Measurements from ENCODE around the gene PICK1. TPM values are rescaled to one million over a fixed set of nuclear protein-coding genes. Genes with fewer than 3 reads are reported as not detected.
A peak's percentile ranks its signal among the peaks of the same experiment; 100 is the strongest.

Gene PICK1
- total RNA-seq, 1 donor from 2014 or later = 8.9 TPM

GRCh38 chr22:38107692-38108515 is 50.7 kb downstream of the PICK1 start:
- no peaks in the 10 kb centered on the region for H3K27me3 ChIP-seq (ENCODE audit: control insufficient read depth in 3 of 3, insufficient read depth in 3 of 3, low read length in 3 of 3)
- H3K36me3 ChIP-seq (ENCODE audit: control insufficient read depth in 3 of 3, insufficient read depth in 3 of 3, low read length in 3 of 3) = peaks cover 0 to 3% (median 0%) of the 10 kb centered on the region in 3 donors
- no peak overlapping the region for H3K4me3 ChIP-seq (ENCODE audit: low read length in 3 of 3)
- H3K27ac ChIP-seq (ENCODE audit: low read depth, low read length) = no peak overlapping the region
- H3K4me1 ChIP-seq (ENCODE audit: control insufficient read depth in 3 of 3, insufficient read depth in 3 of 3, low read length in 3 of 3) = peaks cover 6 to 8% (median 7%) of the 10 kb centered on the region in 3 donors
- no peak overlapping the region for H3K9ac ChIP-seq (ENCODE audit: low read depth in 1 of 3, low read length in 3 of 3)
- no peaks in the 10 kb centered on the region for H3K9me3 ChIP-seq (ENCODE audit: control insufficient read depth in 3 of 3, low read length in 3 of 3)

- Histone ChIP-seq H3K4me1 (ENCODE audit: control insufficient read depth in 3 of 3, insufficient read depth in 3 of 3, low read length in 3 of 3) (peaks cover 6 to 8% (median 7%) of the 10 kb centered on the region in 3 donors), H3K36me3 (ENCODE audit: control insufficient read depth in 3 of 3, insufficient read depth in 3 of 3, low read length in 3 of 3) (peaks cover 3 to 6% (median 6%) of the 10 kb centered on the region in 3 donors), H3K27ac (ENCODE audit: low read depth, low read length) (no peak overlapping the region), H3K27me3 (ENCODE audit: control insufficient read depth in 3 of 3, insufficient read depth in 3 of 3, low read length in 3 of 3) (no peaks in the 10 kb centered on the region), H3K4me3 (ENCODE audit: low read length in 3 of 3) (no peak overlapping the region), H3K9ac (ENCODE audit: low read depth in 1 of 3, low read length in 3 of 3) (no peak overlapping the region), H3K9me3 (ENCODE audit: control insufficient read depth in 3 of 3, low read length in 3 of 3) (no peaks in the 10 kb centered on the region)
Measured at GRCh38 chr22:38108561-38109319, 51.5 kb downstream of the PICK1 start.

- Histone ChIP-seq H3K27me3 (ENCODE audit: control insufficient read depth in 3 of 3, insufficient read depth in 3 of 3, low read length in 3 of 3) (no peaks in the 10 kb centered on the region), H3K4me1 (ENCODE audit: control insufficient read depth in 3 of 3, insufficient read depth in 3 of 3, low read length in 3 of 3) (peaks cover 6 to 10% (median 10%) of the 10 kb centered on the region in 3 donors), H3K9ac (ENCODE audit: low read depth in 1 of 3, low read length in 3 of 3) (no peak overlapping the region), H3K36me3 (ENCODE audit: control insufficient read depth in 3 of 3, insufficient read depth in 3 of 3, low read length in 3 of 3) (peaks cover 3 to 6% (median 6%) of the 10 kb centered on the region in 3 donors), H3K4me3 (ENCODE audit: low read length in 3 of 3) (no peak overlapping the region), H3K9me3 (ENCODE audit: control insufficient read depth in 3 of 3, low read length in 3 of 3) (no peaks in the 10 kb centered on the region), H3K27ac (ENCODE audit: low read depth, low read length) (no peak overlapping the region)
Measured at GRCh38 chr22:38109371-38110001, 52.3 kb downstream of the PICK1 start.

- no peaks in the 10 kb centered on the region for H3K9me3 ChIP-seq (ENCODE audit: control insufficient read depth in 3 of 3, low read length in 3 of 3)
- no peak within 1 kb of the TSS for H3K27ac ChIP-seq (ENCODE audit: low read depth, low read length)
- peaks cover 6 to 9% (median 8%) of the 10 kb centered on the region in 3 donors for H3K36me3 ChIP-seq (ENCODE audit: control insufficient read depth in 3 of 3, insufficient read depth in 3 of 3, low read length in 3 of 3)
- no peaks in the 10 kb centered on the region for H3K27me3 ChIP-seq (ENCODE audit: control insufficient read depth in 3 of 3, insufficient read depth in 3 of 3, low read length in 3 of 3)
- peaks cover 6 to 16% (median 14%) of the 10 kb centered on the region in 3 donors for H3K4me1 ChIP-seq (ENCODE audit: control insufficient read depth in 3 of 3, insufficient read depth in 3 of 3, low read length in 3 of 3)
- peak within 1 kb of the TSS in 1 of 3 donors; percentile 50 for H3K9ac ChIP-seq (ENCODE audit: low read depth in 1 of 3, low read length in 3 of 3)
- no peak within 1 kb of the TSS for H3K4me3 ChIP-seq (ENCODE audit: low read length in 3 of 3)
Measured at GRCh38 chr22:38110008-38110862, 53.0 kb downstream of the PICK1 start, which contains the start of gene BAIAP2L2. TSS of gene BAIAP2L2 (minus strand) at chr22:38110684. CDS start at chr22:38110525, 159 bp downstream.

GRCh38 chr22:38110863-38111852 is 54.0 kb downstream of the PICK1 start:
- no peak overlapping the region for H3K4me3 ChIP-seq (ENCODE audit: low read length in 3 of 3)
- no peaks in the 10 kb centered on the region for H3K27me3 ChIP-seq (ENCODE audit: control insufficient read depth in 3 of 3, insufficient read depth in 3 of 3, low read length in 3 of 3)
- H3K9ac ChIP-seq (ENCODE audit: low read depth in 1 of 3, low read length in 3 of 3) = peak overlapping the region in 1 of 3 donors; percentile 50
- no peaks in the 10 kb centered on the region for H3K9me3 ChIP-seq (ENCODE audit: control insufficient read depth in 3 of 3, low read length in 3 of 3)
- peaks cover 9 to 11% (median 10%) of the 10 kb centered on the region in 3 donors for H3K36me3 ChIP-seq (ENCODE audit: control insufficient read depth in 3 of 3, insufficient read depth in 3 of 3, low read length in 3 of 3)
- H3K4me1 ChIP-seq (ENCODE audit: control insufficient read depth in 3 of 3, insufficient read depth in 3 of 3, low read length in 3 of 3) = peaks cover 6 to 16% (median 14%) of the 10 kb centered on the region in 3 donors
- no peak overlapping the region for H3K27ac ChIP-seq (ENCODE audit: low read depth, low read length)

- Histone ChIP-seq H3K27me3 (ENCODE audit: control insufficient read depth in 3 of 3, insufficient read depth in 3 of 3, low read length in 3 of 3) (no peaks in the 10 kb centered on the region), H3K36me3 (ENCODE audit: control insufficient read depth in 3 of 3, insufficient read depth in 3 of 3, low read length in 3 of 3) (peaks cover 9 to 11% (median 10%) of the 10 kb centered on the region in 3 donors), H3K9ac (ENCODE audit: low read depth in 1 of 3, low read length in 3 of 3) (no peak overlapping the region), H3K9me3 (ENCODE audit: control insufficient read depth in 3 of 3, low read length in 3 of 3) (no peaks in the 10 kb centered on the region), H3K4me3 (ENCODE audit: low read length in 3 of 3) (no peak overlapping the region), H3K27ac (ENCODE audit: low read depth, low read length) (no peak overlapping the region), H3K4me1 (ENCODE audit: control insufficient read depth in 3 of 3, insufficient read depth in 3 of 3, low read length in 3 of 3) (peaks cover 6 to 16% (median 14%) of the 10 kb centered on the region in 3 donors)
Measured at GRCh38 chr22:38111925-38112355, 54.7 kb downstream of the PICK1 start.

- H3K4me3 ChIP-seq (ENCODE audit: low read length in 3 of 3) = no peak overlapping the region
- H3K4me1 ChIP-seq (ENCODE audit: control insufficient read depth in 3 of 3, insufficient read depth in 3 of 3, low read length in 3 of 3) = peaks cover 6 to 16% (median 14%) of the 10 kb centered on the region in 3 donors
- H3K9me3 ChIP-seq (ENCODE audit: control insufficient read depth in 3 of 3, low read length in 3 of 3) = no peaks in the 10 kb centered on the region
- no peaks in the 10 kb centered on the region for H3K27me3 ChIP-seq (ENCODE audit: control insufficient read depth in 3 of 3, insufficient read depth in 3 of 3, low read length in 3 of 3)
- peaks cover 9 to 11% (median 10%) of the 10 kb centered on the region in 3 donors for H3K36me3 ChIP-seq (ENCODE audit: control insufficient read depth in 3 of 3, insufficient read depth in 3 of 3, low read length in 3 of 3)
- no peak overlapping the region for H3K27ac ChIP-seq (ENCODE audit: low read depth, low read length)
- H3K9ac ChIP-seq (ENCODE audit: low read depth in 1 of 3, low read length in 3 of 3) = no peak overlapping the region
Measured at GRCh38 chr22:38112381-38112780, 55.2 kb downstream of the PICK1 start.

- peak overlapping the region in 1 of 3 donors; percentile 12 for H3K9ac ChIP-seq (ENCODE audit: low read depth in 1 of 3, low read length in 3 of 3)
- no peaks in the 10 kb centered on the region for H3K27me3 ChIP-seq (ENCODE audit: control insufficient read depth in 3 of 3, insufficient read depth in 3 of 3, low read length in 3 of 3)
- no peak overlapping the region for H3K27ac ChIP-seq (ENCODE audit: low read depth, low read length)
- no peaks in the 10 kb centered on the region for H3K9me3 ChIP-seq (ENCODE audit: control insufficient read depth in 3 of 3, low read length in 3 of 3)
- H3K4me3 ChIP-seq (ENCODE audit: low read length in 3 of 3) = no peak overlapping the region
- H3K36me3 ChIP-seq (ENCODE audit: control insufficient read depth in 3 of 3, insufficient read depth in 3 of 3, low read length in 3 of 3) = peaks cover 9 to 12% (median 11%) of the 10 kb centered on the region in 3 donors
- peaks cover 6 to 16% (median 14%) of the 10 kb centered on the region in 3 donors for H3K4me1 ChIP-seq (ENCODE audit: control insufficient read depth in 3 of 3, insufficient read depth in 3 of 3, low read length in 3 of 3)
Measured at GRCh38 chr22:38114484-38115398, 57.5 kb downstream of the PICK1 start.

Measured in skeletal muscle tissue (tissue), 4 donors.